AG08395 (cell line): ENCODE results near the gene RYR1.
"Not testable (repeated sequence)": the region's sequence is repeated elsewhere in the genome, so short reads cannot be mapped to it uniquely, and the experiment has no call there.

Experiments used
- DNase-seq: peaks from one replicate; pipeline ENCODE4 v3.0.0; 2012; ENCODE audit warnings: mixed read lengths, low spot score

RYR1 gene

GRCh38 chr19:38400361-38400760 lies 33.1 kb upstream of the RYR1 start:
- no peak for DNase-seq

- no peak for DNase-seq
These were observed 32.3 kb upstream of the RYR1 start for GRCh38 chr19:38401148-38401547.

GRCh38 chr19:38402623-38402966 lies 30.9 kb upstream of the RYR1 start:
- DNase-seq = no peak

- peak; percentile 100 for DNase-seq
These were observed 30.4 kb upstream of the RYR1 start, which contains the start of gene FAM98C for GRCh38 chr19:38402967-38403674. Gene FAM98C (plus strand): TSS chr19:38403093. CDS start chr19:38403154, 61 bp downstream.

- DNase-seq = no peak
These were observed 28.6 kb upstream of the RYR1 start for GRCh38 chr19:38404858-38405257.

- DNase-seq = no peak
These were observed 28.2 kb upstream of the RYR1 start for GRCh38 chr19:38405276-38405675.

GRCh38 chr19:38409631-38410133 lies 23.8 kb upstream of the RYR1 start:
- DNase-seq = peak; percentile 49

- not testable (repeated sequence) for DNase-seq
These were observed 23.1 kb upstream of the RYR1 start for GRCh38 chr19:38410407-38410806.

GRCh38 chr19:38411041-38411712 lies 22.3 kb upstream of the RYR1 start:
- no peak for DNase-seq

GRCh38 chr19:38411898-38412297 lies 21.6 kb upstream of the RYR1 start:
- DNase-seq = not testable (repeated sequence)

- no peak for DNase-seq
These were observed 21.0 kb upstream of the RYR1 start for GRCh38 chr19:38412491-38412890.

GRCh38 chr19:38412961-38413360 lies 20.5 kb upstream of the RYR1 start:
- no peak for DNase-seq

- DNase-seq = no peak
These were observed 20.1 kb upstream of the RYR1 start for GRCh38 chr19:38413416-38413815.

GRCh38 chr19:38417146-38417543 lies 16.3 kb upstream of the RYR1 start:
- DNase-seq = no peak

- DNase-seq = peak; percentile 22
These were observed 15.7 kb upstream of the RYR1 start for GRCh38 chr19:38417544-38418506.

- no peak for DNase-seq
These were observed 12.6 kb upstream of the RYR1 start for GRCh38 chr19:38420935-38421334.

GRCh38 chr19:38421856-38422255 lies 11.6 kb upstream of the RYR1 start:
- no peak for DNase-seq

GRCh38 chr19:38422438-38422837 lies 11.1 kb upstream of the RYR1 start:
- no peak for DNase-seq

- no peak for DNase-seq
These were observed 9.2 kb upstream of the RYR1 start for GRCh38 chr19:38424272-38424671.

- no peak for DNase-seq
These were observed 8.2 kb upstream of the RYR1 start for GRCh38 chr19:38425222-38425809.

- no peak for DNase-seq
These were observed 7.6 kb upstream of the RYR1 start, which contains the start of gene RASGRP4 for GRCh38 chr19:38425810-38426466. Gene RASGRP4 (minus strand): TSS chr19:38426219. CDS start chr19:38426091, 128 bp downstream.
